Stimulated activated CD4-positive, alpha-beta T cell treated with anti-CD3 and anti-CD28 coated beads, Interleukin-4, amount 100 ng/mL, for 1 hour (primary cell): ENCODE data around the gene SAPCD1.

ENCODE experiments used
- DNase-seq: peaks from one replicate; pipeline ENCODE4 v3.0.0-alpha.2; 2020

Gene SAPCD1

GRCh38 chr6:31729979-31730630 is 32.4 kb upstream of the SAPCD1 start:
- DNase-seq: peak; percentile 68

DNA sequence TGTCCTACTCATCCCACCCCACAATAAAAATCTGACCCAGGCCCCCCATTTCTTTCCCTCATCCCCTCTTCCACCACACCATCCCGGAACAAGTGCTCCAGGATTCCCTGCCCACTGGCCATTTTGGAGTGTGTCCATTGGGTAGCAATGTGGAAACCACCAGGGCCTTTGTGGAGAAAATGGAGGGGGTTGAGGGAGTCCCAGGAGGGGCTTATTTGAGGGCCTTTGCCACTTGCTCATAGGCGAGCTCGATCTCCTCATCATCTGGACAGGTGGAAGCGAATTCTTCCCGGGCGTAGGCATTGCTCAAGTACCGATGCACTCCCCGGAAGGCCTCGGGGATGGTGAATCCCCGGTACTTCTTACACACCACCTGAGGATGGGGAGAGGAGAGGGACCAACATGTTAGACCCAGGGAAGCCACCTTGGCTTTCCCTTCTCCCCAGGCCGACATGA is 31.8 kb upstream of the SAPCD1 start:
- DNase-seq: no peak

GRCh38 chr6:31732029-31732428 is 30.4 kb upstream of the SAPCD1 start:
- DNase-seq: no peak

DNA sequence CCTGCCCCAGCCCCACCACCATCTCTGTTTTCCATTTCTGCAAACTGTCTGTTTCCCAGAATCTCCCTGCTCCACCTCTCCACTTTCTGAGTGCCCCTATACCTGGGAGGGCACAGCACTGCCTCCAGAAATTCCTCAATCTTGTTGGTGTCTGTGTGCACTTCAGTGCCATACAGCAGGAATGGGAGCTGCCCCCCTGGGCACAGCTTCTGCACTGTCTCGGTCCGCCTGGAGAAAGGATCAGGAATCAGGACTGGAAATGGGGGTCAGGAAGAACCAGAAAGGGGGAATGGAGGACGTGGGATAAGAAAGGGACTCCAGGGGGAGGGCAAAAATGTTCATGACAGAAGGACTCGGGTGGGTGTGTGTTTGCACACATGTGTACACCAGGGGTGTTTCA is 28.7 kb upstream of the SAPCD1 start:
- no peak for DNase-seq

DNA sequence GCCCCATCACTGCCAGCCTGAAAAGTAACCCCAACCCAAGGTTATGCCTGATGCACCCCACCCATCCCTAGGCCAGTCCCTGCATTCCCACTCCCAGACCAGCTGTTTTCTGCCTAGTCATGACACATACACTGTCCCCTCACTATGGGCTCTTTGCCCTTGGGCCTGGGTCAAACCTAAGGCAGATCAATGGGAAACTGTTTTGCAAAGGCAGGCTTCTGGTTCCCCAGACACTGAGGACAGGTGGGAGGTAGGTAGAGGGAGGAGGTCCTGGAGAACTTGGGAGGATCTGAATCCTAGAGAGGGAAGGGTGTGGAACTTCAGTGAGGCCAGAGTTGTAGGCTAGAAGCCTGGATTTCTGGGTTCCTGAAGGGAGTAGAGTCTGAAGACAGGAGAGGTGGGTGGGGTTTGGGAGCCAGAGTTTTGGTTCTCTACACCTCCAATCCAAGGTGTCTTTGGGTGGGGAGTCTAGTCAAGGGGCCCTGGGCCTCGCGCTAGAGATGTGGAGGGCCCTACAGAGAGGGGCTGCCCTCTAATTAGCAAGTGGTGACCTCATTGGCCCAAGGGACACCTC is 28.1 kb upstream of the SAPCD1 start:
- no peak for DNase-seq

- peak; percentile 43 for DNase-seq
These were observed 27.5 kb upstream of the SAPCD1 start for GRCh38 chr6:31734821-31735406.

- peak; percentile 82 for DNase-seq
These were observed 26.3 kb upstream of the SAPCD1 start, which contains the start of gene CLIC1 for GRCh38 chr6:31736021-31736767. Gene CLIC1, minus strand, starts transcription at chr6:31736530. Its CDS starts 230 bp downstream, at chr6:31736300.

- DNase-seq: no peak
These were observed 25.6 kb upstream of the SAPCD1 start for GRCh38 chr6:31736768-31737314.

DNA sequence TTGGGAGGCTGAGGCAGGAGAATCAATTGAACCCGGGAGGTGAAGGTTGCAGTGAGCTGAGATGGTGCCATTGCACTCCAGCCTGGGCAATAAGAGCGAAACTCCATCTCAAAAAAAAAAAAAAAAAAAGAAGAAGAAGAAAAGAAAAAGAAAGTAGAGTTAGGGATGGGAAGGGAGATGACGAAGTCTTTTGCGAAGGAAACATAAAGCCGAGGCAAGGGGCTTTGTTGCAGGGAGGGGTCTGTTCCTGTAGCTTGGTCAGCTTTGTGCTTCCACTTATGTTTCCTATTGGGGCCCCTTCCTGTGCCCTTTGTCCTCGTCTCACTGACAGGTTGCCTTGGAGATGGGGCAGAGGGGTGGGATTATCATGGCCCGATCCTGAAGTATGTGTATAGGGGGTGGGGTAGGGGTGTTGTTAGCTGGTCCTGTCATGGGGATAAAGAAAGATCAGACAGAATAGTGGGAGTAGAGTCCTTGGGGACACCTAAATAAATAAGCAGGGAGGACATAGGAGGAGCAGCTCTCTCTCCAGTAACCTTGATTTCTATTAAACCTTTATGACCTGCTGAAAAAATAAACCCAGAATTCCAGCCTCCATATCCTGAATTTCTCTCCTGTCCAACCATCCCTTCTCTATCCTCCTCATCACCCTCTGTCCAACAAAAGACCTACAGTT is 25.0 kb upstream of the SAPCD1 start:
- no peak for DNase-seq

- peak; percentile 53 for DNase-seq
These were observed 24.2 kb upstream of the SAPCD1 start for GRCh38 chr6:31737991-31738979.

- DNase-seq: peak; percentile 94
These were observed 22.6 kb upstream of the SAPCD1 start, which contains the start of gene MSH5 for GRCh38 chr6:31739639-31740396. Gene MSH5, plus strand, starts transcription at chr6:31740005. Its CDS starts 462 bp downstream, at chr6:31740467.

- DNase-seq: no peak
These were observed 21.8 kb upstream of the SAPCD1 start for GRCh38 chr6:31740397-31741223.

DNA sequence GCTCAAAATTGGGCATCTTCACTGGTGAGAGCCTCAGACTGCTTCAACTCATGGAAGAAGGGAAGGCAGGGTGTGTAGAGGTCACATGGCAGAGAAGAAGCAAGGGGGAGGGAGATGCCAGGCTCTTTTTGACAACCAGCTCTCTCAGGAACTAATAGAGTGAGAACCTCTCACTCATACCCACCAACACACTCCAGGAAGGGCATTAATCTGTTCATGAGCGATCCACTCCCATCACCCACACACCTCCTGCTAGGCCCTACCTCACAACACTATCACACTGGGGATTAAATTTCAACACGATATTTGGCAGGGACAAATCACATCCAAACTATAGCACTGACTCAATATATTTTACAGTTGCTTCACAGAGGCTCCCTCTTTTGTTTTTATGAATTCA is 20.6 kb upstream of the SAPCD1 start:
- no peak for DNase-seq

- no peak for DNase-seq
These were observed 19.6 kb upstream of the SAPCD1 start for GRCh38 chr6:31742894-31743293.

- DNase-seq: no peak
These were observed 18.0 kb upstream of the SAPCD1 start for GRCh38 chr6:31744422-31744821.

GRCh38 chr6:31749301-31750036 is 13.0 kb upstream of the SAPCD1 start:
- DNase-seq: no peak

DNA sequence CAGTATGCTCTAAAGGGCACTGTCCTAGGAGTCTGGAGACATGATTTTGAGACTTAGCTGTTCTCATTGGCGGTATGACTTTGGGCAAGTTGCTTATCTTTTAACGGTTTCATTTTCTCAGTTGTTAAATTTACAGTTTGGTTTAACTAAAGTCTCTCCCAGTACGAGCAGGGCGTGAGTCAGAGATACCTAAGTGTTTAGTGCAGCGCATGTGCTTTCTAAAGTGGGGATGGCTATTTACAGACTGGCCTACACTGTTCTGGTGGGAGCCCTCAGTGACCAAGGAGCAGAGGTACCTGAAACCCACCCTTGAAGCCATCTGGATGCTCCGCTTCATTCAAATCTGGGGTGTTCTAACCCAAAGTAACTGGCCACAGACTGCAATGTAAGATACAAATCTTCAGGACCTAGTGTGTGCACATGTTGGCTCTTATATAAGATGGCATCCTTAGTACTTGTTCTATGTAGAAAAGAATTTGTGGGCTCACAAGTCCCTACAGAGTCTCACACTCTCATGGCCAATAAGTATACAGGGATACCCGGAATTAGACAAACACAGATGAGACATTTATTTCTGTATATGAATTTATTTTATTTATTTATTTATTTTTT is 11.9 kb upstream of the SAPCD1 start:
- no peak for DNase-seq

DNA sequence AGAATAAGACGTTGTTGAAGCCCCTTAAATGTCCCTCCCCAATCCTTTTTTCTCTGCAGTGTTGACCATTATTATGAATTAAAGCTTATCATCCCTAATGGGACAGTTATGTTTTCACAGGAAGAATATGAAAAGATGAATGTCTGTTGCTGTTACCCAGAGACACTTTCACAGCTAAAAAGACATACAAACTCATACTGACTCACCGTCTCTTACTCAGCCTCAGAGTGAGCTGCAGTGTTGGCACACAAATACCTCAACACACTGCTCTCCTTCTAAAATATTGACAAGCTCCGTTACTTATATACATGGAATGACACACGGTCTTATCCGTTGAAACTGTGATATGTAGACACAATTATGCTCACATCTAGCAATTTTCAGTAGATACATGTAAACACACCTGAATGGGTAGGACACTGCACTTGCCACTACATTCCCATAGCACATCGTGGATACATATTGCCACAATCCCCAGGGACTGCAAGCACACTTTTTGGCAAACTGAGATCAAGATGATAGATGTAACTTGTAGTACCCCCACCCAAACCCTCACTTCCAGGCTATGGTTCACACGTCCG is 9.6 kb upstream of the SAPCD1 start:
- no peak for DNase-seq
